BJ (cell line): Measurements from ENCODE around the gene SPATA24. TPM values are rescaled to one million over a fixed set of nuclear protein-coding genes. Genes with fewer than 3 reads are reported as not detected.
A peak's percentile ranks its signal among the peaks of the same experiment; 100 is the strongest.
"Not testable (repeated sequence)": the region's sequence is repeated elsewhere in the genome, so short reads cannot be mapped to it uniquely, and the experiment has no call there.

Source experiments
- CTCF ChIA-PET: fragments of 350-600 bp; formaldehyde crosslinking; extraction: SDS; loops from one replicate; lab custom pipeline; 2021; ENCODE audit warnings: antibody characterized with exemption, inconsistent platforms; lab: Yijun Ruan, JAX
- POLR2A ChIA-PET: fragments of 300-600 bp; sonication (Branson Sonifier 250); formaldehyde crosslinking; extraction: SDS; loops from one replicate; lab custom pipeline; 2021; ENCODE audit warnings: antibody characterized with exemption; lab: Charles Lee
- DNase-seq: peaks from one replicate; pipeline ENCODE4 v3.0.0-alpha.2; 2011; ENCODE audit warnings: low read depth
- H3K27me3 ChIP-seq: 2 replicates; pipeline ENCODE4 v1.6.0; 2011; ENCODE audit warnings: low read length; ENCODE audit not compliant: control insufficient read depth, insufficient read depth
- H3K36me3 ChIP-seq: 2 replicates; pipeline ENCODE4 v1.5.1; 2011; ENCODE audit warnings: low read length; ENCODE audit not compliant: control insufficient read depth, insufficient read depth
- H3K4me3 ChIP-seq: 2 replicates; pipeline ENCODE4 v1.5.1; 2011; ENCODE audit warnings: low read depth, mild to moderate bottlenecking, control low read depth, low read length
- CTCF ChIP-seq: IDR thresholded peaks from 2 replicates; pipeline ENCODE4 v1.5.1; 2011; ENCODE audit warnings: low read depth, mild to moderate bottlenecking, control low read depth, inconsistent platforms, low read length, moderate library complexity; ENCODE audit not compliant: insufficient read depth
- polyA plus RNA-seq: library from polyadenylated mRNA; depleted of rRNA; stranded (reverse); fragments of >200 nt; gene quantifications from 2 replicates; pipeline ENCODE4 v1.2.3, GENCODE V29; 2011

The SPATA24 gene
- polyA plus RNA-seq, 1 experiment, result 3.4 TPM

DNA sequence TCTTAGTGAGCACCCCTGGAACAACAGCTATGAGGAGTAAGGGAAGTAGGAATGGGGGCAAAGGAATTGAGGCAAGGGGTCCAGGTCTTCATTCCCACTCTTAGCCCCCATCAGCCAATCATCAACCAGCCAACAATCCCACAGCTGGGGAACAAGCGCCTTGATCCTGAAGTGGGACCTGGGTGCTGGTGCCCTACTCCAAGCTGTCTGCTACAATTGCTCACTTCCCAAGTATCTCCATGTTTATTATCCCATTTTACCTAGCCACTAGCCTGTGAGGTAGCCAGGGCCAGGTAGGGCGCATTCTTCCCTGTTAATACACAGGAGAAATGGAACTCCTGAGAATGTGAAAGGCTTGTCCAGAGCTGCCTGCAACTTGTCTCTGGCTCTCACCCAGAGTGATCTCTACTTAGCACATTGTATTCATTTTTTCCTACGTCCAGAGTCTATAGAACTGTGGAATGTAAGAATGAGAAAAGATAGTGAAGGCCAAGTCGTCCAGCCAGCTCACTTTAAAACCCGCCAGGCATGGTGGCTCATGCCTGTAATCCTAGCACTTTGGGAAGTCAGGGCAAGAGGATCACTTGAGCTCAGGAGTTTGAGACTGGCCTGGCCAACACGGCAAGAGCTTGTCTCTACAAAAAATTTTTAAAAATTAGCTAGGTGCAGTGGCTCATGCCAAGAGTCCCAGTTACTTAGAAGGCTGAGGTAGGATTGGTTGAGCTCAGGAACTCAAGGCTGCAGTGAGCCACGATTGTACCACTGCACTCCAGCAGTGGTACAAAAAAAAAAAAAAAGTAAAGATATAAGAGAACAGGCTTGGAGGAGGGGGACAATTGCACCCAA is 41.7 kb upstream of the SPATA24 start:
- TF ChIP-seq CTCF, result no peak
- CTCF ChIA-PET, result interaction anchor here (1.0 to 4.1 kb wide), 5 partner anchors 10 to 72 kb away, joined by 3 to 21 read pairs (median 4); no protein-coding TSS in a partner anchor

DNA sequence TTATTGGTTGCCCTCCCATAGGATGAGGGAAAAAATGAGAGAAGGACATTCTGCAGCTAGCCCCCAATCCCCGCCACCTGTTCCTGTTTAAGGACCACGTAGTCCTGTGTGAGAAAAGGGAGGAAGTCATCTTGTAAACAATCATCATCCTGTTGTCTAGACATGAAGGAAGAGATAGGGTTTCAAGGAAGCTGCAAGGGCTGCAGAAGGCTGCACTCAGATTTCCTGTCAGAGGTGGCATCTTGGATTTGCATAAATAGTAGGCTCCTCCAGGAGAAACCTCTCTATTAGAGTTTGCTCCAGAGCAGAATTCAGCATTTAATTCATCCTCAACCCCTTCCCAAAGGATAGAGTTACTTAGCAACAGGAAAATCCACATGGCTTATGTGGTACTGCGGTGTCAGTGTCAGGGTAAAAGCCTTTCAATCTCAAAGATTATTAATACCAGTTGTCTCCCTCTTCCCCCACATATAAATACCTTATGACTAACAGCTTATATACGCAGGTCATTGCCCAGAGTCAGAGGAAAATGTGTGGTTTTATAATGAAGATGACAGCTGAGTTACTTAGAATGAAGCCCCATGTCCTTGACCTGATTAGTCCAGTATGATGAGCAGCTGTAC is 40.1 kb upstream of the SPATA24 start:
- no peaks in the 10 kb centered on the region for H3K36me3 ChIP-seq
- no peaks in the 10 kb centered on the region for H3K27me3 ChIP-seq
- DNase-seq, result peak; percentile 87
- TF ChIP-seq CTCF, result no peak
- CTCF ChIA-PET, result interaction anchor here (1.1 to 4.1 kb wide), 4 partner anchors 12 to 69 kb away, joined by 3 to 21 read pairs (median 6); no protein-coding TSS in a partner anchor
- no peak overlapping the region for H3K4me3 ChIP-seq
- POLR2A ChIA-PET, result no interaction called here

More for the DNA sequence above, 41.7 kb upstream of the SPATA24 start:
- Histone ChIP-seq H3K27me3 (no peaks in the 10 kb centered on the region), H3K36me3 (no peaks in the 10 kb centered on the region), H3K4me3 (no peak overlapping the region)
- POLR2A ChIA-PET, result no interaction called here
- no peak for DNase-seq

GRCh38 chr5:139440416-139440815 is 36.5 kb upstream of the SPATA24 start:
- H3K4me3 ChIP-seq, CTCF ChIA-PET, H3K27me3 ChIP-seq, POLR2A ChIA-PET, H3K36me3 ChIP-seq, DNase-seq: not testable (repeated sequence)

DNA sequence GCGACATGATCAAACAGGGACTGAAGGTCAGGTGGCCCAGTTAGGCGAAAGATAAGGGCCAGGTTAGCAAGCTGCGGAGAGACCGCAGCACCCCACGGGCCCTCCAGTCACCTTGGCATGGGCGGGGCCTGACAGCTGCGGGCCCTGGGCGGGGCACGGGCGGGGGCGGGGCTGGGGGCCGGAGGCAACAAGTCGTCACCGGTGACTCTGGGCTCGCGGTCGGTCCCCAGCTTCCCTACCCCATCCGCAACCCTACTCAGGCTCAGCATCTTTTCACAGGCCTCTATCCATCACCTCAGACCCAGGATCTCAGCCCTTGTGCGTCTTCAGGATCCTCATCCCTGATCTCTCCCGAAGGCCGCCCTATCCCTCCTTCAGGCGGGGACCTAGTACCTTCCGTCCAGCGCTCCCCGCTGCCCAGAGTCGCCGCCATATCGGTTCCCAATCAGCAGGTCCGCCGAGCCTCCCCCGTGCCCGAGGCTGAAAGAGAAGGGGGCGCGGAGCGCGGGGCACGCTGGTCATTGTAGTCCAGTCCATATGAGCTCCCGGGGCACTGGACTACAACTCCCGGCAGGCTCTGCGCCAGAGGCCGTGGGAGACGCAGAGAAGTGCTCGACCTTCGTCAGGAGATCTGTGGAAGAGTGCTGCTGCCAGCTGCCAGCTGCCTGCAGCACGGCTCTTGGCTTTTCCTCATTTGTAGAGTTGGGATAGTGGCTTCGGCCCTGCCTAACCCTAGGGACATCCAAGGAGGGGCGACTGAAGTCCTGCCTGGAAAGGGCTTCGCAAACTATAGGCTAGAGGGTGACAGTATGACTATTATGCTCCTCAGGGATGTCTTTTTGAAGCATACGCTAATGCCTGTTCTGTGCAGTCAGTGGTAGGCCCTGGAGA is 35.4 kb upstream of the SPATA24 start, which contains the start of gene DNAJC18:
Gene DNAJC18 (minus strand): TSS at position 513 of the 891 bp plus-strand sequence. CDS start 80 bp downstream, at position 433.
- H3K27me3 ChIP-seq, result no peaks in the 10 kb centered on the region
- ChIA-PET POLR2A (interaction anchor here (0.6 kb wide), 1 partner anchor 61 kb away, joined by 11 read pairs; no protein-coding TSS in a partner anchor), CTCF (interaction anchor here (0.5 to 2.3 kb wide), 4 partner anchors 16 to 123 kb away, joined by 4 to 12 read pairs (median 7); no protein-coding TSS in a partner anchor)
- DNase-seq, result no peak
- peak within 1 kb of the TSS; percentile 69 for H3K4me3 ChIP-seq
- H3K36me3 ChIP-seq, result no peaks in the 10 kb centered on the region
- no peak for TF ChIP-seq CTCF

GRCh38 chr5:139438707-139439012 is 34.8 kb upstream of the SPATA24 start:
- no peak for DNase-seq
- CTCF ChIA-PET, result interaction anchor here (0.5 to 2.3 kb wide), 4 partner anchors 15 to 124 kb away, joined by 4 to 12 read pairs (median 7); no protein-coding TSS in a partner anchor
- POLR2A ChIA-PET, result no interaction called here
- Histone ChIP-seq H3K4me3 (peak overlapping the region; percentile 69), H3K27me3 (no peaks in the 10 kb centered on the region), H3K36me3 (no peaks in the 10 kb centered on the region)
- no peak for TF ChIP-seq CTCF
